Measurements from ENCODE around the gene MSANTD1. TPM values are rescaled to one million over a fixed set of nuclear protein-coding genes. Genes with fewer than 3 reads are reported as not detected.

MSANTD1 gene
- total and polyA plus RNA-seq, 2 donors (not counting 3 experiments of a cell fraction or from before 2014, with no cell fraction given) = 0.14 to 1.2 TPM

- CTCF ChIA-PET = interaction anchor here (1.5 to 3.4 kb wide), 2 partner anchors 9 to 96 kb away, joined by 6 to 12 read pairs; no protein-coding TSS in a partner anchor
These were observed 45.8 kb upstream of the MSANTD1 start for GRCh38 chr4:3202836-3203820.

GRCh38 chr4:3203971-3204431 is 45.0 kb upstream of the MSANTD1 start:
- ChIA-PET POLR2A (no interaction called here), CTCF (interaction anchor here (1.5 to 3.4 kb wide), 2 partner anchors 10 to 97 kb away, joined by 6 to 12 read pairs; no protein-coding TSS in a partner anchor)
- no peaks in the 10 kb centered on the region for H4K20me1 ChIP-seq (replicated peaks; ENCODE audit: control insufficient read depth, extremely low read depth, insufficient read depth, low read length)
- no peak overlapping the region for H3K4me2 ChIP-seq (ENCODE audit: insufficient read depth, low read length)
- no peaks in the 10 kb centered on the region for H3K9me3 ChIP-seq (replicated peaks; ENCODE audit: control insufficient read depth, insufficient read depth, low read length)
- BruUV-seq (replicated peaks) = no TSS peak
- H3K4me3 ChIP-seq (replicated peaks in 1 of 3; ENCODE audit: insufficient read depth in 1 of 3, low read depth in 1 of 3, low read length in 3 of 3) = no peak overlapping the region
- H3K27me3 ChIP-seq (ENCODE audit: control insufficient read depth in 2 of 2, insufficient read depth in 2 of 2, low read length in 2 of 2) = no peaks in the 10 kb centered on the region
- no peak overlapping the region for H3K27ac ChIP-seq (ENCODE audit: insufficient read depth, low read depth, low read length)
- no peak overlapping the region for H2AFZ ChIP-seq (ENCODE audit: low read depth, low read length)
- dilution Hi-C loops (cut with MboI; ENCODE audit: extremely low pct_ligation_motif_present, low sequenced_read_pairs) = no loop called here
- intact Hi-C loops (cut with micrococcal nuclease) = no loop called here
- no peaks in the 10 kb centered on the region for H3K9me1 ChIP-seq (replicated peaks; ENCODE audit: control insufficient read depth, extremely low read depth, insufficient read depth, low read length)
- no peak for FAIRE-seq
- H3K4me1 ChIP-seq (ENCODE audit: control insufficient read depth, extremely low read depth, insufficient read depth, low read length) = peaks cover 2% of the 10 kb centered on the region
- peaks cover 3 to 7% of the 10 kb centered on the region in 2 experiments for H3K36me3 ChIP-seq (ENCODE audit: control insufficient read depth in 2 of 2, extremely low read depth in 1 of 2, insufficient read depth in 2 of 2, low read length in 2 of 2)
- TF ChIP-seq POLR2A (IDR thresholded peaks at IDR 0.05; ENCODE audit: low read depth, low read length) (no peak), GATA2 (IDR thresholded peaks at IDR 0.05; ENCODE audit: insufficient read depth, insufficient read length, low read depth, low read length) (no peak), MYC (IDR thresholded peaks at IDR 0.05; ENCODE audit: low read depth, low read length) (no peak), POLR2AphosphoS5 (IDR thresholded peaks at IDR 0.05; ENCODE audit: insufficient read depth, low read depth, low read length) (no peak), EZH2 (IDR thresholded peaks at IDR 0.05; ENCODE audit: borderline replicate concordance, low read depth, low read length, severe bottlenecking) (no peak), CTCF (IDR thresholded peaks at IDR 0.05; ENCODE audit: extremely low read depth in 1 of 2, insufficient read depth in 1 of 2, low read depth in 1 of 2, low read length in 2 of 2) (no peak), FOS (IDR thresholded peaks at IDR 0.05; ENCODE audit: borderline replicate concordance, insufficient read depth, low read length) (no peak), MAX (IDR thresholded peaks at IDR 0.05; ENCODE audit: insufficient read depth, insufficient read length) (no peak), JUN (IDR thresholded peaks at IDR 0.05; ENCODE audit: borderline replicate concordance, insufficient read depth, insufficient read length, low read depth) (no peak)
- no peaks in the 10 kb centered on the region for H3K79me2 ChIP-seq (ENCODE audit: control insufficient read depth, insufficient read depth, low read length)
- H3K9ac ChIP-seq (replicated peaks; ENCODE audit: extremely low read depth, insufficient read depth, low read length) = no peak overlapping the region
- no peak for DNase-seq (ENCODE audit: low read depth, low spot score)

More at GRCh38 chr4:3202836-3203820, 45.8 kb upstream of the MSANTD1 start:
- H3K9ac ChIP-seq (replicated peaks; ENCODE audit: extremely low read depth, insufficient read depth, low read length) = no peak overlapping the region
- H3K9me3 ChIP-seq (replicated peaks; ENCODE audit: control insufficient read depth, insufficient read depth, low read length) = no peaks in the 10 kb centered on the region
- BruUV-seq (replicated peaks) = no TSS peak
- TF ChIP-seq GATA2 (IDR thresholded peaks at IDR 0.05; ENCODE audit: insufficient read depth, insufficient read length, low read depth, low read length) (no peak), EZH2 (IDR thresholded peaks at IDR 0.05; ENCODE audit: borderline replicate concordance, low read depth, low read length, severe bottlenecking) (no peak), FOS (IDR thresholded peaks at IDR 0.05; ENCODE audit: borderline replicate concordance, insufficient read depth, low read length) (no peak)
- no peak overlapping the region for H2AFZ ChIP-seq (ENCODE audit: low read depth, low read length)
- no peak overlapping the region for H3K27ac ChIP-seq (ENCODE audit: insufficient read depth, low read depth, low read length)
- H3K79me2 ChIP-seq (ENCODE audit: control insufficient read depth, insufficient read depth, low read length) = no peaks in the 10 kb centered on the region
- DNase-seq (ENCODE audit: low read depth, low spot score) (no peak), FAIRE-seq (peak; percentile 43)
- dilution Hi-C loops (cut with MboI; ENCODE audit: extremely low pct_ligation_motif_present, low sequenced_read_pairs) (no loop called here), intact Hi-C loops (cut with micrococcal nuclease) (no loop called here)
- H3K27me3 ChIP-seq (ENCODE audit: control insufficient read depth in 2 of 2, insufficient read depth in 2 of 2, low read length in 2 of 2) = no peaks in the 10 kb centered on the region
- H3K36me3 ChIP-seq (ENCODE audit: control insufficient read depth in 2 of 2, extremely low read depth in 1 of 2, insufficient read depth in 2 of 2, low read length in 2 of 2) = peaks cover 3 to 5% of the 10 kb centered on the region in 2 experiments
- POLR2A ChIA-PET = no interaction called here
- H3K4me1 ChIP-seq (ENCODE audit: control insufficient read depth, extremely low read depth, insufficient read depth, low read length) = peaks cover 2% of the 10 kb centered on the region
- no peaks in the 10 kb centered on the region for H4K20me1 ChIP-seq (replicated peaks; ENCODE audit: control insufficient read depth, extremely low read depth, insufficient read depth, low read length)
- no peak overlapping the region for H3K4me2 ChIP-seq (ENCODE audit: insufficient read depth, low read length)
- H3K9me1 ChIP-seq (replicated peaks; ENCODE audit: control insufficient read depth, extremely low read depth, insufficient read depth, low read length) = no peaks in the 10 kb centered on the region
- no peak overlapping the region for H3K4me3 ChIP-seq (replicated peaks in 1 of 3; ENCODE audit: insufficient read depth in 1 of 3, low read depth in 1 of 3, low read length in 3 of 3)
